ENCODE data around the gene ACAP1. TPM values are rescaled to one million over a fixed set of nuclear protein-coding genes. Genes with fewer than 3 reads are reported as not detected.

The ACAP1 gene
- polyA plus RNA-seq, 1 donor (not counting 4 experiments of a cell fraction or from before 2014, with no cell fraction given) = 1.7 TPM

DNA sequence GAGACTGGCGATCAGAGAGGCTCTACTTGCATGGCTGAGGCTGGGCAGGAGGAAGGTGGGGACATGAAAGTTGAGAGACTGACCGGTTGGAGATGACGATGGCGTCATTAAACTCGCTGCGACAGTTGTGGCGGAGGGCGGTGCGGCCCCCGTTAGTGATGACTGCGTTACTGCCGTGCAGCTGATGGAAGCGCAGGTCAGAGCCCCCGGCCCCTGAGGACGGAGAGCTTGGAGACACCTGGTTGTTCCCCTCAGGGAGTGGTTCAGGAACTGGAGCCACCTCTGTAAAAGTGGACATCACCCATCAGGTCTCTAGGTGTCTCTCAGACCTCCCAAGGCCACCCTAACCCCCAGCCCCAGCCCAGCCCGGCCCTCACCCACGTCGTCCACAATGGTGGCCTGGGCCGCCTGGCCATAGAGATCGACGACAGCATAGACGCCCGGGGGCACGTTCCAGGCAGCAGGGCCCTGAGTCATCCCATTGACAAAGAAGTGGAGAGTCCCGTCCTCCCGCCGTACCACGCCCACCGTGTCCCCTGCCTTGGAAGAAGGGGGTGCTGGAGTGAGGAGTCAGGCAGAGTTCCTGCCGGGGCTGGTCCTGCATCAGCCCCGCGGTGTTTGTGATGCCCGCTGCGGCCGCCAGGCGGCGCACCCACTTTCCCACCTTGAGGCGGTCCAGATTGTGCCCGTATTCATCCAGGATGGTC is 12.4 kb upstream of the ACAP1 start:
- H3K79me2 ChIP-seq (ENCODE audit: control insufficient read depth, insufficient read depth, low read length) = peaks cover 16% of the 10 kb centered on the region
- H3K27me3 ChIP-seq (ENCODE audit: control insufficient read depth, extremely low read depth, insufficient read depth, low read length) = no peaks in the 10 kb centered on the region
- H3K9me3 ChIP-seq (ENCODE audit: control insufficient read depth, low read depth, low read length) = no peaks in the 10 kb centered on the region
- DNase-seq (ENCODE audit: low read depth, low spot score) (no peak), FAIRE-seq (no peak)
- peaks cover 5% of the 10 kb centered on the region for H3K4me1 ChIP-seq (ENCODE audit: control insufficient read depth, extremely low read depth, insufficient read depth, low read length)
- no peak overlapping the region for H3K9ac ChIP-seq (ENCODE audit: control insufficient read depth, extremely low read depth, insufficient read depth, low read length)
- H3K4me2 ChIP-seq (ENCODE audit: control insufficient read depth, extremely low read depth, insufficient read depth, low read depth, low read length) = no peak overlapping the region
- dilution Hi-C loops (cut with MboI; ENCODE audit: extremely low pct_ligation_motif_present, low sequenced_read_pairs) = no loop called here
- no peaks in the 10 kb centered on the region for H4K20me1 ChIP-seq (ENCODE audit: control insufficient read depth, extremely low read depth, insufficient read depth, low read length)
- H3K9me1 ChIP-seq (ENCODE audit: control insufficient read depth, extremely low read depth, insufficient read depth, low read length) = peaks cover 2% of the 10 kb centered on the region
- H3K27ac ChIP-seq (ENCODE audit: control insufficient read depth, insufficient read depth, low read length) = no peak overlapping the region
- no peak overlapping the region for H3K4me3 ChIP-seq (ENCODE audit: control insufficient read depth in 2 of 3, extremely low read depth in 1 of 3, insufficient read depth in 2 of 3, low read depth in 1 of 3, low read length in 3 of 3)
- no peak overlapping the region for H2AFZ ChIP-seq (ENCODE audit: control insufficient read depth, low read length)
- H3K36me3 ChIP-seq (ENCODE audit: control insufficient read depth in 2 of 2, extremely low read depth in 1 of 2, insufficient read depth in 2 of 2, low read length in 2 of 2) = peaks cover 39 to 62% of the 10 kb centered on the region in 2 experiments
- TF ChIP-seq, protein P1, sequence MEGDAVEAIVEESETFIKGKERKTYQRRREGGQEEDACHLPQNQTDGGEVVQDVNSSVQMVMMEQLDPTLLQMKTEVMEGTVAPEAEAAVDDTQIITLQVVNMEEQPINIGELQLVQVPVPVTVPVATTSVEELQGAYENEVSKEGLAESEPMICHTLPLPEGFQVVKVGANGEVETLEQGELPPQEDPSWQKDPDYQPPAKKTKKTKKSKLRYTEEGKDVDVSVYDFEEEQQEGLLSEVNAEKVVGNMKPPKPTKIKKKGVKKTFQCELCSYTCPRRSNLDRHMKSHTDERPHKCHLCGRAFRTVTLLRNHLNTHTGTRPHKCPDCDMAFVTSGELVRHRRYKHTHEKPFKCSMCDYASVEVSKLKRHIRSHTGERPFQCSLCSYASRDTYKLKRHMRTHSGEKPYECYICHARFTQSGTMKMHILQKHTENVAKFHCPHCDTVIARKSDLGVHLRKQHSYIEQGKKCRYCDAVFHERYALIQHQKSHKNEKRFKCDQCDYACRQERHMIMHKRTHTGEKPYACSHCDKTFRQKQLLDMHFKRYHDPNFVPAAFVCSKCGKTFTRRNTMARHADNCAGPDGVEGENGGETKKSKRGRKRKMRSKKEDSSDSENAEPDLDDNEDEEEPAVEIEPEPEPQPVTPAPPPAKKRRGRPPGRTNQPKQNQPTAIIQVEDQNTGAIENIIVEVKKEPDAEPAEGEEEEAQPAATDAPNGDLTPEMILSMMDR (optimal IDR thresholded peaks at IDR 0.05 in 1 of 3, IDR thresholded peaks at IDR 0.05 in 1 of 3, conservative IDR thresholded peaks at IDR 0.05 in 1 of 3; ENCODE audit: extremely low read depth in 1 of 3, insufficient read depth in 2 of 3, low read length in 3 of 3) = peak; percentile 90 to 93 (median 93)
- no peak for TF ChIP-seq EZH2 (IDR thresholded peaks at IDR 0.05; ENCODE audit: low read length)

DNA sequence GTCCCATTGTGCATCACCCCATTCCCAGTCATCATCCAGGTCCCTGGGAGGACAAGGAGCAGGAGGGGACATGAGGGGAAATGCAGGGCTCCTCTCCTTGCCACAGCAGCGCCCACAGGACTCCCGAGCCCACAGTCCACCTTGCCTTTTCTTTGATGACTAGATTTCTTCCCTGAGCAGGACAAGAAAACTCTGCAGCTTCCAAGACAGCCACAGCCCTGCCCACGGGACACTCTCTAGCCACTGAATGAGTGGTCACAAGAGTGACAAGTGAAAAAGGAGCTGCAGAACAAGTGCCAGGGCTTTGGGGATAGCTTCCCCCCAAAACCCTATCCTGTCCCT is 11.9 kb upstream of the ACAP1 start:
- DNase-seq (ENCODE audit: low read depth, low spot score) (no peak), FAIRE-seq (no peak)
- H4K20me1 ChIP-seq (ENCODE audit: control insufficient read depth, extremely low read depth, insufficient read depth, low read length) = no peaks in the 10 kb centered on the region
- peaks cover 2% of the 10 kb centered on the region for H3K9me1 ChIP-seq (ENCODE audit: control insufficient read depth, extremely low read depth, insufficient read depth, low read length)
- H3K9ac ChIP-seq (ENCODE audit: control insufficient read depth, extremely low read depth, insufficient read depth, low read length) = no peak overlapping the region
- no peak overlapping the region for H3K4me2 ChIP-seq (ENCODE audit: control insufficient read depth, extremely low read depth, insufficient read depth, low read depth, low read length)
- no peak overlapping the region for H3K4me3 ChIP-seq (ENCODE audit: control insufficient read depth in 2 of 3, extremely low read depth in 1 of 3, insufficient read depth in 2 of 3, low read depth in 1 of 3, low read length in 3 of 3)
- dilution Hi-C loops (cut with MboI; ENCODE audit: extremely low pct_ligation_motif_present, low sequenced_read_pairs) = no loop called here
- peaks cover 5% of the 10 kb centered on the region for H3K4me1 ChIP-seq (ENCODE audit: control insufficient read depth, extremely low read depth, insufficient read depth, low read length)
- no peak overlapping the region for H3K27ac ChIP-seq (ENCODE audit: control insufficient read depth, insufficient read depth, low read length)
- H2AFZ ChIP-seq (ENCODE audit: control insufficient read depth, low read length) = no peak overlapping the region
- no peaks in the 10 kb centered on the region for H3K27me3 ChIP-seq (ENCODE audit: control insufficient read depth, extremely low read depth, insufficient read depth, low read length)
- H3K36me3 ChIP-seq (ENCODE audit: control insufficient read depth in 2 of 2, extremely low read depth in 1 of 2, insufficient read depth in 2 of 2, low read length in 2 of 2) = peaks cover 39 to 62% of the 10 kb centered on the region in 2 experiments
- no peaks in the 10 kb centered on the region for H3K9me3 ChIP-seq (ENCODE audit: control insufficient read depth, low read depth, low read length)
- H3K79me2 ChIP-seq (ENCODE audit: control insufficient read depth, insufficient read depth, low read length) = peaks cover 17% of the 10 kb centered on the region
- TF ChIP-seq, protein P1 (optimal IDR thresholded peaks at IDR 0.05 in 1 of 3, IDR thresholded peaks at IDR 0.05 in 1 of 3, conservative IDR thresholded peaks at IDR 0.05 in 1 of 3; ENCODE audit: extremely low read depth in 1 of 3, insufficient read depth in 2 of 3, low read length in 3 of 3) = no peak
- no peak for TF ChIP-seq EZH2 (IDR thresholded peaks at IDR 0.05; ENCODE audit: low read length)
